HG02970 (cell line): ENCODE data around the gene KLHL20.

Experiments used
- ATAC-seq: cut with Tn5 transposase; IDR thresholded peaks from one replicate; pipeline ENCODE4 v1.9.1; 2021; ENCODE audit warnings: mild to moderate bottlenecking, moderate library complexity, moderate number of reproducible peaks; ENCODE audit not compliant: unreplicated experiment, low FRiP score

The KLHL20 gene

GRCh38 chr1:173827611-173828010, 112.8 kb downstream of the KLHL20 start:
- ATAC-seq, result no peak

- ATAC-seq, result no peak
These were observed 118.0 kb downstream of the KLHL20 start for GRCh38 chr1:173832748-173833147.
